COLO668 (cell line): Measurements from ENCODE around the gene RAB25.

Experiments
- DNase-seq: peaks from one replicate; lab custom pipeline; 2025; ENCODE audit not compliant: unreplicated experiment; lab: John Stamatoyannopoulos, UW

The RAB25 gene

DNA sequence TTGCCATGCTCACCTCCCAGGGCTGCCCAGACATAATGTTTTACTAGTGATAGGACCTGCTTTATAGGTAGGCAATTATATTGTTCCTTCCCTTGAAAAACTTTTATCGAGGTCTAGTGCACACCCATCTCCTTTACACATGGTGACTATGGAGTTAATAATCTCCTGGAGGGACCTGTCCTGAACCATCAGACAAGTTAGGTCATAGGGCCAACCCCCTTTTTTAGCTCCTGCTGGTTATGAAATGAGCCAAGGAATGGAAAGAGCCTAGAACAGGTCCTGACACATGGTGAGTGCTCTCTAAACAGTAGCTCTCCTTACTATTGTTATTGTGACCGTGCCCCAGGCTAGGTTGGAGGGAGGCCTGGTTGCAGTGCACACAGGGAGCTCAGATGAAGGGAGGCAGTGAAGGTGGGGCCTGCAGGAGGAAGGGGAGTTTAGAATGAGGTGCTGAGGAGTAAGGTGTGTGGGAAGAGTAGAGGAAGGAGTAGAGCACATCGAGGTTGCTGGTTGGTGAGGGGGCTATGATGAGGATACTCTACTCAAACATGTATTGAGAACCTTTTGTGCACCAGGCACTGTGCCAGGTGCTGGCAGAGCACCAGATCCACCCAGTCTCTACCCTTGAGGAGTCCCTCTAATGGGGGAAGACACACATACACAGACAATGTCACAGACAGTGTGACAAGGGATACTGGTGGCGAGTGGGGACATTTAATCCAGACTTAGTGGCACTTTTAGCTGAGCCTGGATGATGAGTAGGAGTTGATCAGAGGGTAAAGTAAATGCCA is 39.4 kb downstream of the RAB25 start:
- no peak for DNase-seq

DNA sequence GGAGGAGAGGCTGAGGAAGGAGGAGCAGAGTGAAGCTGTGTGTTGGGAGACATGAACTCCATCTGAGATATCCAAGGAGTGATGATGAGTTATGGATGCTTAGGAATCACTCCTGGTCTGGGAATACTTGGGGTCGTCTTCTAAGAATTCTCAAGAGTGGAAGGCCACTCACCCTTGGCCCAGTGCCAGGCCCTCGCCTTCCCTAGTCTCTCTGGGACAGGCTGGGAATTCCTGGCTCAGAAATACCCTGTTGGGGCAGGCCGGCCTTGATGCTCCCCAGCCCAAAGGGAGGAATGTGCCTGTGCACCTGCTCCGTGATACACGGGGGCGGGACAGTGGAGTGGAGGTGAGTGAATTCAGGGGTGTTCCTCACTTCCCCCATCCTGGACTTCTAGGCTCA is 40.9 kb downstream of the RAB25 start:
- no peak for DNase-seq

DNA sequence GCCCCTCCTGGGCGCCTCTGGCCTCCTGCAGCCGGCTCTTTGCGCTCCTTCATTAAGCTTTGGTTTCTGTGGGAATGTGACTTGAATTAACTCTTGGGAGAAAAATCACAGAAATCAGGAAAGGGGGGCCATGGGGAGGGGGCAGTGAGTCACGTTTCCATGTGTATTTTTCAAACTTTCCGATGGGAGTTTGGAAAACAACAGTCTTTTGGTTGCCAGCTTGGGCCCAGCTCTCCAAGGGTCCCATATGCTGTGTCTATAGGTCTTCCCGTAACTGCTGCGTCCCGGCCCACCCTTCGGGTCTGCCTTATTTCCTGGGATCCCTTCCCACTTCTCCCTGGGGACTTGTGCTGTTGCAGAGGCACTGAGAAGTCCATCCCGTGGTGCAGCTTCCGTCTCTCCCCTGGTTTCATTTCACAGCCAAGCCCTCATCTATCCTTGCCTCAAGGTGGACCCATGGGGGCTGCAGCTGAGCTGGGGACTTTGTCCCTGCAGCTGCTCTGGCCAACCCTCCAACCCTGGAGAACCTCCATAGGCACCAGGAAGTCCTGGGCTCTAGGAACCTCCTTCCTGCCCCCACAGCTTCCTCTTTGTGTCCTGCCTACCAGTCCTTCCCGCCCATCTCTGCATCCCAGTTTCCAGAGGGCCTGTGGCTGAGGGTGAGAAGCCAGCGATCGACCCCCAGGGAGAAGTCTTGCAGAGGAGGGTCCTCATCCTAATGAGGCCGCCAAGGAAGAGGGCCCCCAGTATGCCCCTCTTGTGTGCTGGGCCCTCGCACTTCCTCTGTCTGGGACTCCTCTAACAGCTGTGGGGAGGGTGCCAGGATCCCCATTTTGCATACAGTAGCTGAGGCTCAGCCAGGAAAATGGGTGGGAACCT is 41.9 kb downstream of the RAB25 start:
- peak; percentile 27 for DNase-seq

DNA sequence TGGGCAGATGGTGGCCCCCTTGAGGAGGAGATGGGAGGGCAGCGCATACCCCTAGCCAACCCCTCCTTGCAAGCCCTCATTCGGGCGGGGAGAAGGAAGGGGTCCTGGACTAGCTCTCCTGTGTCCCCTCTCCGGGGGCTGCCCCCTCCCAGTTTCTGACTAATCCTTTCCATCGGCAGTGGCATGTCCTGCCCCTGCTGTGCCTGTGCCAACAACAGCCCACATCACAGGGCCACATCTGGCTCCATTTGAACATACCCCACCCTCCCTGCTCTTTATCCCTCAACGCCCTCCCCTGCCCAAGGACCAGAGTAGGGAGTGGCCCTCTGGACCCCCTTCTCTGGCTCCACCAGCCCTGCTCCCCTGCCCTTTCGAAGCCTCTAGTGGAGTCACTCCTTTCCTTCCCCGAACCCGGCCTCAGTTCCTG is 42.6 kb downstream of the RAB25 start:
- no peak for DNase-seq

DNA sequence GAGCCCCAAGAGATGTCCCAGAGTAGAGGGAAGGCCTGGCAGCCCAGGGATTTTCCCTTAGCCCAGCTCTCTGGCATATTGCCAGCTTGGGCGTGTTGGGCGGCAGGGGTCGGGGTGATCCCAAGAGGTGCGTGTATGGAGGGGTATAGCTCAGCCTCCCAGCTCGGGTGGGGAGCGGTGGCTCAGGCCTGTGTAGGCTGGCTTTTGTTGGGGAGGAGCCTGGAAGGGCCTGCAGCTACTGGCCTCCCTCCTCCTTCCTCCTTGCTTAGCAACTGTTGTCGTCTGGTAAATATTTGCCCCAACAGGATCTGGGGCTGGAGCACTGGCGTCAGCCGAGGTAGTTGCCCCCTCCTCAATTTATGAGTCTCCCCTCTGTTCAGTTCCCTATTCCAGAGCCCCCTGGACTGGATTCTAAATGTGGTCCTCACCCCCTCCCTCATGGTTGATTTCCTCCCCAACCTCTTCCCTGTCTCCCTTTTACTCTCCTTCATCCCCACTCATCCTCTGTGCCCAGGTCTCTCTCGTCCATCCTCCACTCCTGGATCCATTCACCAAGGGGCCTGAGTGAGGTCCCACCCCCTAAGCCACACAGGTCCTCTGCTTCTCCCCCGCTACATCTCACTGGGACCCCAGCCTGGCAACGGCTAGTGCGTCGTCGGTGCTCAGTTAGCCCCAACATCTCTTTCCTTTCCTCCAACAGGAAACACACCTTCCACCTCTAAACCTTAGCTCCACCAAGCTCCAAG is 43.3 kb downstream of the RAB25 start:
- DNase-seq: peak; percentile 90

DNA sequence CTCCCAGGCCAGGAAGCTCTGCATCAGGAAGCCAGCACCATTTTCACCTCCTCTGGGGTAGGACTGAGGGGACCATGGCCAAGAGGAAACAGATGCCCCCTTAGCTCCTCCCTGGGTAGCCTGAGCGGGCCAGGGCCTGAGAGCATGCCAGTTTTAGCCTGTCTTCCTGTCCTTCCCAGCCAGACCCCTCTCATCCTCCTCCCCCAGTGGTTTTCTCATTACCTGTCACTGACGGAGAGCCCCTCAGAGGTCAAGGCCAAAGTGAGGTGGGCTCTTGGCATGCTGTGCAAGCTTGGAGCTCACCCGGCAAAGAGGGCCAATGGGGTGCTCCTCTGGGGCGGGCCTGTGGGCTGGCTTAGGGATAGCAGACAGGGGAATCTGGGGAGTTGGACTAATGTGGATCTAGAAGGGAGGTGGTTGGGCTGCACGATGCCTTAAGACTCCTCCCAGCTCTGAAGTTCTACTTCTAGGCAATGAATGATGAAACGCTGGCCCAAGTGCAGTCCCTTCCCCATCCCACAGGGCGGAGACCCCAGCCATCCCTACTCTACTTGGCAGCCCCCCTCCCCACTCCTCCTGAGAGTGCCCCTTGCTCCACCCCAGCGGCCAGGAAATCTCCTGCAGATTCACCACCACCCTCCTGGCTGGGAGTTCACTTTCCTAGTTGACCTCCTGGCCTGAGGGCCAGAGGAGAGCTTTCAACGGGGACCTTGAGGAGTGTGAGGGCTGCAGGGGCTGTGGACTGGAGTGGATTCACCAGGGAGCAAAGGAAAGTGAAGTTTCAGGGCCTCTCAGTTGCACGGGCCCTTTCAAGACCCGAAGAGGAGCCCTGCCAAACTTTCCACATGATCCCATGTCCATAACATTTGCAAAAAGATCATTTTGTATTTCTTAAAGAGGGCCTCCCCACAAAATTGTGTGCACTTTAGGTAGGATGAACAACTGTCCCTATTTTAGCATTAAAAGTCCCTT is 44.2 kb downstream of the RAB25 start:
- DNase-seq: no peak

DNA sequence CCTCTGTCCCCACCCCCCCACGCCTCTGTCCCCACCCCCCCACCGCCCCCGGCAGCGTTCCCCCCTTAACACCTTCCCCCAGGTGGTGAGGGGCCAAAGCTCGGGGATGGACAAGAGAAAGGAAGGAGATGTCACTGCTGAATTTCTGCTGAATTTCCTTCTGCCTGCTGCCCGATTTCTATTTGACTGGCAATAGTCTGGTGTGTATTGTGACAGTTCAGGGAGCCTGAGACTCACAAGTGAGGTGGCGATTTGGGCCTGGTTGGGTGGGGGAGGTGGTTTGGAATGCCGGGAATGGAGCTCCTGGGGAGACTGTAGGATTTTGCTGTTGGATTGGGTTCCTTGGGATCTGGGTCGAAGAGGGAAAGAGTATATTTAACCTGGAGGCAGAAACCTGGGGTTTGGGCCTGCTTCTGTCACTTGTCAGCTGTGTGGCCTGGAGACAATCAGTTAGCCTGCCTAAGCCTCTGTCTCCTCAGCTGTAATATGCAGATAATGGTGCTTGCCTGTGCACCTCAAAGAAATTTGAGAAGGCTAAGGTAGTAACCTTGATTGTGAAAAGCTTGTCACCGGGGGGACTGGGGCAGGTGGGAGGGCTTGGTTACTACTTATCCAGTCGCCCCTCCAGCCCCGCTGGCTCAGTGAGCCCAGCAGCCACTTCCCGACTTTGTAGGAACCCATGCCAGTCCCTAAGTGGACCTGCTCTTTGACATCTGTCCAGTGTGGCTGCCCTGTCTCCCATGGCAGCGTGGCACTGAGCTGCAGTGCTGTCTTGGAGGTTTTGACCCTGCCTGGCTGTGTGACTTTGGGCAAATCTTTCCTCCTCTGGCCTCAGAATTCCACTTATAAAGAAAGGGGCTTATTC is 45.9 kb downstream of the RAB25 start:
- DNase-seq: peak; percentile 46

DNA sequence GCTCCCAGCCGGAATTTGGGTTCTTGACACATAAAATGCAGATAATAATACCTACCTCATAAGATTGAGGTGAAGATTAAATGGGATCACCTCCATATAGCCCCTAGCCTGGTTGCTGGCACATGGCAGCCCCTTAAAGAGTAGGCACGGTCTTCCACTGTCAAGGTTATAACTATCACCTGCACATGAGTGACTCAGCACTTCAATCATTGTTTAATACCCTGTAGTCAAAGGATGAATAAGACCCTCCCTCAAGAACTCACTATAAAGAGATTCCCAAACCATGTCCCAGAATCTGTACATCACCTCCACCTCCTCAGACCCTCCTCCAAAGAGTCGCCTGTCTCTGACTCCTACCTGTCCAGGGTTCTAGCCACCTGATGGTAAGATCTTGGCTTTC is 47.1 kb downstream of the RAB25 start:
- DNase-seq: no peak

DNA sequence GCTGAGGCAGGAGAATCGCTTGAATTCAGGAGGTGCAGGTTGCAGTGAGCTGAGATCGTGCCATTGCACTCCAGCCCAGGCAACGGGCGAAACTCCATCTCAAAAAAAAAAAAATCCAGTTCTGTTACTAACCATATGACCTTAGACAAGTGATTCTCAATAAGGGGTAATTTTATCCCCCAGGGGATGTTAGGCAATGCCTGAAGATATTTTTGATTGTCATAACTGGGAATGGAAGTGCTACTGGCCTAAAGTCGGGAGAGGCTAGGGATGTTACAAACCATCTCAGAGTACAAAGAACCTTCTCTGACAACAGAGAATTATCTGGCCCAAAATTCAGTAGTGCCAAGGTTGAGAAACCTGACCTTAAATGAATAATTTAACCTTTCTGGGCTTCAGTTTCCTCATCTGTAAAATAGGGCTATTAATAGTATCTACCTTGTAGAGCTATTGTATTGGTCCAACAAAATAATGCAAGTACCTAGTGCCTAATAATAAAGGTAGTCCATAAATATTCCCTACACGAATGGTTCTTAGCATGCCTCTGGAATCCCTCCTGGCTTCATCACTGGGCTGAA is 47.8 kb downstream of the RAB25 start:
- no peak for DNase-seq

DNA sequence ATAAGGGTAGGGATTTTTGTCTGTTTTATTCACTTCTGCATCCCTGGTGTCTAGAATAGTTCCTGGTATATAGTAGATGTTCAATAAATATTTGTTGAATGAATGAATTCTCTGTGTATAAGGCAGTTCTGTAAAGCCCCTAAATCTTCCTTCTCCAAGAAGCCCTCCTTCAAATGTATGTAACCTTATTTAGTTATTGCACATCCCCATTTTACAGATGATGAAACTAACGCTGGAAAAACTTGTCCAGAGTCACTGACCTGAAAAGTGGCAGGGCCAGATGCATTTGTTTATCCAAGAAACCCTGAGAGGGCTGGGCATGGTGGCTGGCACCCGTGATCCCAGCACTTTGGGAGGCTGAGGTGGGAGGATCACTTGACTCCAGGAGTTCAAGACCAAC is 49.3 kb downstream of the RAB25 start:
- no peak for DNase-seq

DNA sequence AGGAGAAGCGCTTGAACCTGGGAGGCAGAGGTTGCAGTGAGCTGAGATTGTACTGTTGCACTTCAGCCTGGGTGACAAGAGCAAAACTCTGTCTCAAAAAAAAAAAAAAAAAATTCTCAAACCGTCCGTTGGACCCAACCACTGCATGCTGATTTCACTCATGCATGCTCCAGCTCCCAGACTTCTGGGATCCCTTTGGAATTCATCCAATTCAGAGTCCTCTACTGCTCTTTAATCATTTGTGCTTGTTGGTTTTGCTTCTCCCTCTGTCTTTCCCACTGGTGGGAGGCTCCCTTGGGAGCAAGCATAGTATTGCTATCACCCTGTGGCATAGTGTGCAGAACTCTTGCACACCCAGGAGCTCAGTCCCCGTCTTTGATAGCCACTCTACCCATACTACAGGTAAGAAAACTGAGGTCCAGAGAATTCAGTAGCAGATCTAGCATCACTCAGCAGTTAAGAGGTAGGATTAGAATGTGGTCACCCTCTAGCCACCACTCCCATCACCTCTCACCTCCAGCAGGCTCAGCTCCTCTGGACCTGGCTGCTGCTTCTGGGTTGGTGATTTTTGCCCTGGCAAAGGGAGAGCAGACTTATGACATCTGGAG is 50.5 kb downstream of the RAB25 start:
- no peak for DNase-seq

DNA sequence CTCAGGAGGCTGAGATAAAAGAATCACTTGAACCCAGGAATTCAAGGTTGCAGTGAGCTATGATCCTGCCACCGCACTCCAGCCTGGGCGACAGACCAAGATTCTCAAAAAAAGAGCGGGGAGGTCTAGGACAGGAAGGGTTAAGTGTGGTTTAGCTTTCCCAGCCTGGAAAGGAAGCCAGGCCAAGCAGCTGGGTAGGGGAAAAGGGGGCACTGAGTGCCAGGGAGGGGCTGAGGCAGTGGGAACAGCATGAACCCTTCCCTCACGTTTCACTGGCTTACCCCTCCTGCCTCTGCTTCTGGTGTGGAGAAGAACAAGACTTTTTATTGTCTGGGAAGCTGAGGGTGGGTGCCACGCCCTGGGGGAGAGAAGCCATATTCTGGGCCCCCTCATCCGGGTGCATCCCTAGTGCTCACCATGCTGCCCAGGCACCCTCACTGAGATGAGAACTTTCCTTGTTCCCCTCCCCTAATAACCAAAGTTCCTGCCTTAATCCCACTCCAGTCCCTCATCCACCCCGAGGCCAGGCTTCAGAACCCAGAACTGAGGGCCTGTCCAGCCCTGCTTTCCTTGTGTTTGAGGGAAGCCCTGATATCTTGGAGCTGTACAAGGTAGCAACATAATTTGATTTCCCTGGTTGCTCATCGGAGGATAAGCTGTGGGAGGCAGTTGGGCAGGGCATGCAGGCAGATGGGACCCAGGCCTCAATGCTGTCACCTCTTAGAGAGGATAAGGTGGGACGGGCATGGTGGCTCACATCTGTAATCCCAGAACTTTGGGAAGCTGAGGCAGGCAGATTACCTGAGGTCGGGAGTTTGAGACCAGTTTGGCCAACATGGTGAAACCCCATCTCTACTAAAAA is 51.5 kb downstream of the RAB25 start:
- DNase-seq: no peak

DNA sequence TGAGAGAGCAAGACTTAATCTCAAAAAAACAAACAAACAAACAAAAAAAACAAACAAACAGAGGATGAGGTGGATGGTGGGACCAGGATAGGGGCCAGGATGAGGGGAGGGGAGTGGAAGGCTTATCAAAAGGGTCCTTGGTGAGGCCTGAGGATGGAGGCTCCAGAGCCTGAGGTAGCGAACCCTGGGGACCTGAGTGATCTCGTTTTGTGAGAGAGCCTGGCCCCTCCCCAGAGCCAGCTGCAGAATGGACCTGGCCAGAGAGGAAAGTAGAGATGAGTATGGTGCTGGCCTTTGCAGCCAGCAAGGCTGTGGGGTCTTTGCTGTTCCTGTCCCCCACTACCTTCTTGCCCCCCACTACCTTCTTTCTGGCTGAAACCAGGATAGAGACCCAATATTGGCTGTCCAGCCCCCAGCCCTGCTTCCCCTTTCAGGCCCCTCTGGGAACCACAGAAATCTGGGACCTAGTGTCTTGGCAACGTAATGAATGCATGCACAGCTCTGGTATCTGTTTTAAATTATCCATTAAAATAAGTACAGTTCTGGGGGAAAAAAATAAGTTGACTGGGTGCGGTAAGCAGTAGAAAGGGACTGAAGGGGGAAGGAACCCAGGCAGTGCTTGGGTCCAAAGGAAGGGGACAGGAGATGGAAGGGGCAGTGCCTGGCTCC is 52.5 kb downstream of the RAB25 start:
- DNase-seq: no peak

DNA sequence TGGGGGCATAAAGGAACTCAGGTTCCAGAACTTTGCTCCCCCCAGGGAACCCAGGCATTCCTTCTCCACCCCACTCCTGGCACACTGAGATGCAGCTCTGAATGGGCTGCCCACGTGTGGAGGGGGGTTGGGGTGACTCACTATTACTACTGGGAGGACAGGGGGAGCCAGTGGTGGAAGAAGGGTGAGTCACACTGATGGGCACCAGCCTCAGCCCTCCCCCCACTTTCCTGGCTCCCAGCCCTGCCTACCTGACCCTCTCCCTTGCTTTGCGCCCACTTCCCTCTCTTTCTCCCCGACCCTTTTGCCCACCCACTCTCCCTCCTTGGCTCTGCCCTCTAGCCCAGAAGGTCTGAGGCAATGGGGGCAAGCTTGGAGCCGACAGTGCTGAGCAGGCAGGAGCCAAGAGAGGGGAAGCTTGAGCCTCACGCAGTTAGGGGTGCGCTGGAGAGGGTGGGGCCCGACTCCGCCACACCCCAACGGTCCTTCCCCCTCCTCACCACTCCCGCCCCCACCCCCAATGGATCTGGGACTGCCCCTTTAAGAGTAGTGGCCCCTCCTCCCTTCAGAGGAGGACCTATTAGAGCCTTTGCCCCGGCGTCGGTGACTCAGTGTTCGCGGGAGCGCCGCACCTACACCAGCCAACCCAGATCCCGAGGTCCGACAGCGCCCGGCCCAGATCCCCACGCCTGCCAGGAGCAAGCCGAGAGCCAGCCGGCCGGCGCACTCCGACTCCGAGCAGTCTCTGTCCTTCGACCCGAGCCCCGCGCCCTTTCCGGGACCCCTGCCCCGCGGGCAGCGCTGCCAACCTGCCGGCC is 53.4 kb downstream of the RAB25 start, which contains the start of gene LMNA:
Gene LMNA, plus strand, starts transcription at position 611 of the 818 bp plus-strand sequence. CDS start 208 bp downstream, outside the sequence.
- peak; percentile 89 for DNase-seq

DNA sequence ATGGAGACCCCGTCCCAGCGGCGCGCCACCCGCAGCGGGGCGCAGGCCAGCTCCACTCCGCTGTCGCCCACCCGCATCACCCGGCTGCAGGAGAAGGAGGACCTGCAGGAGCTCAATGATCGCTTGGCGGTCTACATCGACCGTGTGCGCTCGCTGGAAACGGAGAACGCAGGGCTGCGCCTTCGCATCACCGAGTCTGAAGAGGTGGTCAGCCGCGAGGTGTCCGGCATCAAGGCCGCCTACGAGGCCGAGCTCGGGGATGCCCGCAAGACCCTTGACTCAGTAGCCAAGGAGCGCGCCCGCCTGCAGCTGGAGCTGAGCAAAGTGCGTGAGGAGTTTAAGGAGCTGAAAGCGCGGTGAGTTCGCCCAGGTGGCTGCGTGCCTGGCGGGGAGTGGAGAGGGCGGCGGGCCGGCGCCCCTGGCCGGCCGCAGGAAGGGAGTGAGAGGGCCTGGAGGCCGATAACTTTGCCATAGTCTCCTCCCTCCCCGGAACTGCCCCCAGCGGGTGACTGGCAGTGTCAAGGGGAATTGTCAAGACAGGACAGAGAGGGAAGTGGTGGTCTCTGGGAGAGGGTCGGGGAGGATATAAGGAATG is 54.1 kb downstream of the RAB25 start:
- DNase-seq: peak; percentile 55
